HepG2 (cell line): Measurements from ENCODE around the gene TACC3. TPM values are rescaled to one million over a fixed set of nuclear protein-coding genes. Genes with fewer than 3 reads are reported as not detected.

Experiments
- ATAC-seq: fragments of 200-7000 bp; cut with Tn5 transposase; 3 replicates; pipeline ENCODE4 v1.9.1; 2020; ENCODE audit warnings: mild to moderate bottlenecking, moderate library complexity
- BruUV-seq: library from RNA; stranded (reverse); fragments of 400-500 nt; replicated peaks from 2 replicates; lab custom pipeline; 2021; lab: Mats Ljungman, UMichigan
- CTCF ChIA-PET: fragments of 300-600 bp; formaldehyde crosslinking; extraction: SDS; loops from one replicate; lab custom pipeline; 2021; ENCODE audit warnings: low total read pairs, inconsistent platforms, low intra/inter-chr PET ratio; lab: Yijun Ruan, JAX
- POLR2A ChIA-PET: fragments of 350-600 bp; sonication (Branson Sonifier 250); formaldehyde crosslinking; loops from one replicate; lab custom pipeline; 2020; ENCODE audit warnings: antibody characterized with exemption, inconsistent platforms; lab: Yijun Ruan, JAX
- DNase-seq: peaks from one replicate; pipeline ENCODE4 v3.0.0-alpha.2; 2015; ENCODE audit warnings: low spot score
- FAIRE-seq: peaks from 3 replicates; lab custom pipeline; 2011; peaks lifted over from hg19 to GRCh38; lab: Jason Lieb, UNC
- H2AFZ ChIP-seq: one replicate; pipeline ENCODE4 v1.6.1; 2011; ENCODE audit warnings: low read length, inconsistent platforms
- H3K27ac ChIP-seq: fragments of 300-600 bp; 3 replicates; pipeline ENCODE4 v1.8.0; 2011; ENCODE audit warnings: mixed run types, mild to moderate bottlenecking, mixed read lengths, low read length, inconsistent platforms; ENCODE audit not compliant: insufficient read depth; ENCODE audit errors: extremely low read length
- H3K27me3 ChIP-seq, 2 experiments: fragments of 200-600 bp in 1 of 2; 2 replicates in 1 of 2; 3 replicates in 1 of 2; pipeline versions ENCODE4 v1.6.0 to v1.8.0; 2011; ENCODE audit warnings: low read length in 2 of 2, mild to moderate bottlenecking in 2 of 2, moderate library complexity in 2 of 2, inconsistent platforms in 1 of 2; ENCODE audit not compliant: insufficient read depth in 2 of 2, control insufficient read depth in 1 of 2
- H3K36me3 ChIP-seq, 2 experiments: fragments of 200-600 bp in 1 of 2; replicated peaks in 1 of 2; 2 replicates in 1 of 2; 3 replicates in 1 of 2; pipeline versions ENCODE4 v1.5.1 to v1.8.0; 2011; ENCODE audit warnings: low read length in 2 of 2, inconsistent platforms in 1 of 2; ENCODE audit not compliant: insufficient read depth in 2 of 2, control insufficient read depth in 1 of 2
- H3K4me1 ChIP-seq: 2 replicates; pipeline ENCODE4 v1.5.1; 2012; ENCODE audit warnings: low read length, inconsistent platforms; ENCODE audit not compliant: insufficient read depth
- H3K4me2 ChIP-seq: 2 replicates; pipeline ENCODE4 v1.6.0; 2011; ENCODE audit warnings: low read depth, low read length, inconsistent platforms
- H3K4me3 ChIP-seq, 3 experiments: fragments of 200-600 bp in 1 of 3; sonication (generic), shearing (Covaris generic) in 1 of 3; replicated peaks in 1 of 3; 2 replicates each; pipeline ENCODE4 v1.5.1; 2011 to 2016; ENCODE audit warnings: low read length in 3 of 3, inconsistent platforms in 2 of 3, low read depth in 2 of 3, mild to moderate bottlenecking in 2 of 3, control low read depth in 1 of 3, mixed read lengths in 1 of 3; ENCODE audit not compliant: insufficient read depth in 1 of 3
- H3K79me2 ChIP-seq: one replicate; pipeline ENCODE4 v1.6.1; 2011; ENCODE audit warnings: low read length, inconsistent platforms; ENCODE audit not compliant: insufficient read depth
- H3K9ac ChIP-seq: 2 replicates; pipeline ENCODE4 v1.6.0; 2011; ENCODE audit warnings: mild to moderate bottlenecking, low read depth, low read length, inconsistent platforms; ENCODE audit not compliant: insufficient read depth
- H3K9me3 ChIP-seq: 2 replicates; pipeline ENCODE4 v1.5.1; 2012; ENCODE audit warnings: mild to moderate bottlenecking, low read length
- H4K20me1 ChIP-seq: 2 replicates; pipeline ENCODE4 v1.6.0; 2011; ENCODE audit warnings: inconsistent platforms, mild to moderate bottlenecking, low read length, moderate library complexity; ENCODE audit not compliant: insufficient read depth
- AKAP8 ChIP-seq: sonication (generic); formaldehyde crosslinking; IDR thresholded peaks from 2 replicates; pipeline ENCODE4 v1.5.1; 2020; ENCODE audit warnings: mild to moderate bottlenecking, missing genetic modification reagents
- HMGA1 ChIP-seq: sonication (generic); formaldehyde crosslinking; conservative IDR thresholded peaks from 2 replicates; pipeline ENCODE4 v1.4.0; 2020; ENCODE audit warnings: missing genetic modification reagents
- IKZF4 ChIP-seq: sonication (generic); formaldehyde crosslinking; IDR thresholded peaks from 2 replicates; pipeline ENCODE4 v1.5.1; 2020; ENCODE audit warnings: borderline replicate concordance, mild to moderate bottlenecking, low read depth, missing genetic modification reagents; ENCODE audit errors: not compliant biosample characterization
- KLF12 ChIP-seq: sonication (generic); formaldehyde crosslinking; IDR thresholded peaks from 2 replicates; pipeline ENCODE4 v1.4.0; 2020; ENCODE audit warnings: missing genetic modification reagents, borderline replicate concordance
- RBFOX2 ChIP-seq: fragments of 200-400 bp; formaldehyde crosslinking; IDR thresholded peaks from 2 replicates; pipeline ENCODE4 v1.6.1; 2017; ENCODE audit warnings: low read depth, mild to moderate bottlenecking, low read length
- SOX5 ChIP-seq: IDR thresholded peaks from 2 replicates; pipeline ENCODE4 v1.6.1; 2016; ENCODE audit warnings: borderline replicate concordance
- TGIF2 ChIP-seq: IDR thresholded peaks from 2 replicates; pipeline ENCODE4 v1.6.1; 2016; ENCODE audit warnings: control low read depth, missing compliant biosample characterization
- TSC22D2 ChIP-seq: sonication (generic); formaldehyde crosslinking; IDR thresholded peaks from 2 replicates; pipeline ENCODE4 v1.5.1; 2020; ENCODE audit warnings: missing genetic modification reagents, mild to moderate bottlenecking, borderline replicate concordance
- ZFY ChIP-seq: sonication (generic); formaldehyde crosslinking; IDR thresholded peaks from 2 replicates; pipeline ENCODE4 v1.4.0; 2020; ENCODE audit warnings: missing genetic modification reagents
- ZNF34 ChIP-seq: sonication (generic); formaldehyde crosslinking; IDR thresholded peaks from 2 replicates; pipeline ENCODE4 v1.4.0; 2020; ENCODE audit warnings: mild to moderate bottlenecking, missing genetic modification reagents, borderline replicate concordance
- ZNF350 ChIP-seq: sonication (generic); formaldehyde crosslinking; IDR thresholded peaks from 2 replicates; pipeline ENCODE4 v1.4.0; 2020; ENCODE audit warnings: mild to moderate bottlenecking, low read depth, missing genetic modification reagents, borderline replicate concordance
- ZNF547 ChIP-seq: sonication (generic); formaldehyde crosslinking; IDR thresholded peaks from 2 replicates; pipeline ENCODE4 v1.5.1; 2020; ENCODE audit warnings: mild to moderate bottlenecking, missing genetic modification reagents
- ZNF569 ChIP-seq: sonication (generic); formaldehyde crosslinking; IDR thresholded peaks from 2 replicates; pipeline ENCODE4 v1.5.0; 2020; ENCODE audit warnings: mild to moderate bottlenecking, missing genetic modification reagents, moderate library complexity, borderline replicate concordance
- ZNF605 ChIP-seq: sonication (generic); formaldehyde crosslinking; IDR thresholded peaks from 2 replicates; pipeline ENCODE4 v1.8.0; 2022; ENCODE audit warnings: mild to moderate bottlenecking, missing genetic modification reagents
- ZNF619 ChIP-seq: sonication (generic); formaldehyde crosslinking; IDR thresholded peaks from 2 replicates; pipeline ENCODE4 v1.4.0; 2020; ENCODE audit warnings: mild to moderate bottlenecking, missing genetic modification reagents
- ZNF768 ChIP-seq: sonication (generic); formaldehyde crosslinking; IDR thresholded peaks from 2 replicates; pipeline ENCODE4 v1.4.0; 2020; ENCODE audit warnings: missing genetic modification reagents
- WGBS: methylation state at CpG from one replicate; pipeline ENCODE4 v1.1.6; 2017; ENCODE audit warnings: low lambda C conversion rate; 5-methylcytosine and 5-hydroxymethylcytosine counted together
- in situ Hi-C: cut with HindIII; loops from 2 replicates; pipeline ENCODE4 v1.10.0; 2017; ENCODE audit warnings: low pct_unique_long_range_greater_than_20kb; ENCODE audit not compliant: extremely low pct_ligation_motif_present
- intact Hi-C: fragments of 100-400 bp; cut with micrococcal nuclease; formaldehyde crosslinking; loops from one replicate; pipeline ENCODE4 v1.10.0; 2022; ENCODE audit not compliant: unreplicated experiment
- polyA plus RNA-seq, 8 experiments: library from polyadenylated mRNA; depleted of rRNA in 3 of 8; stranded (reverse) in 7 of 8; unstranded in 1 of 8; fragments of >200 nt; fragmentation: Illumina TruSeq in 4 of 8; extraction: Trizol in 4 of 8; gene quantifications; 2 replicates each; pipeline versions ENCODE4 v1.2.1 to v1.2.3, GENCODE V29; 2011 to 2016; ENCODE audit warnings: low read depth in 4 of 8, missing spikeins in 1 of 8, mixed read lengths in 1 of 8; ENCODE audit not compliant: insufficient read depth in 1 of 8
- total RNA-seq, 5 experiments: library from RNA; depleted of rRNA; stranded (reverse); fragments of >200 nt; fragmentation: Illumina TruSeq; extraction: Trizol; gene quantifications; 2 replicates each; pipeline ENCODE4 v1.2.3, GENCODE V29; 2016; ENCODE audit warnings: low read depth in 1 of 5
- TF ChIP-seq, protein P1 (sequence below): sonication (generic); formaldehyde crosslinking; IDR thresholded peaks from 2 replicates; pipeline ENCODE4 v1.4.0; 2020; ENCODE audit warnings: low read depth, mild to moderate bottlenecking, missing genetic modification reagents
- TF ChIP-seq, protein P2 (sequence below): sonication (generic); formaldehyde crosslinking; IDR thresholded peaks from 2 replicates; pipeline ENCODE4 v1.5.0; 2020; ENCODE audit warnings: missing genetic modification reagents, mild to moderate bottlenecking, borderline replicate concordance

TACC3 gene
- total and polyA plus RNA-seq, 2 of the 13 experiments (the other 11 are each of a cell fraction or from before 2014, with no cell fraction given) = 20.3 to 21.2 TPM

DNA sequence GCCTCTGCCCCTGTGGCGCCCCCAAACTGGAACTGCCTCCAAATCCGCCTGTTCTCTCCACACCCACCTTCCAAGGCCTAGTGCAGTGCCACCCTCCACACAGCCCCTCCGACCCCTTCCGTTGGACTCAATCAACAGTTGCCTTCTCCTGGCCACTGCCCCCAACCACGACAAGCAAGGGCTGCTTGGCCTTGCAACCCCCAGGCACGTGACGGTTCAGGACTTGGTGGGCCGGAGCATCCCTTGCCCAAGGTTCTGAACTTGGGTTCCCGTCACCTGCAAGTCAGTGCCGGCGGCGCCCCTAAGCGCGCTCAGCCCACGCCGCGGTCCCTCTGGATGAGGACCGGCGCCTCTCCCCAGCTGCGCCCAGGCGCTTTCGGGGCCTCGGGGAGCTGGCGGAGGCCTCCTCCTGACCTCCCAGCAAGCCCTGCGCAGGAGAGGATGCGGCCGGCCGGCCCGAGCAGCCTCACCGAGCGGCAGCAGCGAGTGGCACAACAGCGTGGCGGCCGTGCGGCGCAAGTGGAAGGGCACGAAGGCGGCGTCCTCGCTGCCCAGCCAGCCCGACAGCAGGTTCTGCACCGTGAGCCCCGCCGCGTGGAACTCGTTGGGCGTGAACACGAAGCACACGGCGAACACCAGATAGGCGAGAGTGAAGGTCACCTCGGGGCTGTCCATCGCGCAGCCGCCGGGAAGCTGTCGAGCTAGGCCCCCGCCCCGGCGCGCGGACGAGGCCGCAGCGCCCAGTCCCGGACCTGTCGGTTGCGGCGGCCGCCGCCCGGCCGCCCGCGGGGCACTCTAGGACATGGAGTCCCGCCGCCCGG, 948 bp upstream of the TACC3 start (continued):
- TF ChIP-seq, protein P1, sequence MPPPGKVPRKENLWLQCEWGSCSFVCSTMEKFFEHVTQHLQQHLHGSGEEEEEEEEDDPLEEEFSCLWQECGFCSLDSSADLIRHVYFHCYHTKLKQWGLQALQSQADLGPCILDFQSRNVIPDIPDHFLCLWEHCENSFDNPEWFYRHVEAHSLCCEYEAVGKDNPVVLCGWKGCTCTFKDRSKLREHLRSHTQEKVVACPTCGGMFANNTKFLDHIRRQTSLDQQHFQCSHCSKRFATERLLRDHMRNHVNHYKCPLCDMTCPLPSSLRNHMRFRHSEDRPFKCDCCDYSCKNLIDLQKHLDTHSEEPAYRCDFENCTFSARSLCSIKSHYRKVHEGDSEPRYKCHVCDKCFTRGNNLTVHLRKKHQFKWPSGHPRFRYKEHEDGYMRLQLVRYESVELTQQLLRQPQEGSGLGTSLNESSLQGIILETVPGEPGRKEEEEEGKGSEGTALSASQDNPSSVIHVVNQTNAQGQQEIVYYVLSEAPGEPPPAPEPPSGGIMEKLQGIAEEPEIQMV = 0 out of 2 replicates have a peak, but pooled peaks have one; percentile 47
- TF ChIP-seq ZNF34 (CRISPR knock-in tag) = no peak
- TF ChIP-seq ZNF547 (CRISPR knock-in tag) = no peak
- peak; percentile 88 for TF ChIP-seq RBFOX2

DNA sequence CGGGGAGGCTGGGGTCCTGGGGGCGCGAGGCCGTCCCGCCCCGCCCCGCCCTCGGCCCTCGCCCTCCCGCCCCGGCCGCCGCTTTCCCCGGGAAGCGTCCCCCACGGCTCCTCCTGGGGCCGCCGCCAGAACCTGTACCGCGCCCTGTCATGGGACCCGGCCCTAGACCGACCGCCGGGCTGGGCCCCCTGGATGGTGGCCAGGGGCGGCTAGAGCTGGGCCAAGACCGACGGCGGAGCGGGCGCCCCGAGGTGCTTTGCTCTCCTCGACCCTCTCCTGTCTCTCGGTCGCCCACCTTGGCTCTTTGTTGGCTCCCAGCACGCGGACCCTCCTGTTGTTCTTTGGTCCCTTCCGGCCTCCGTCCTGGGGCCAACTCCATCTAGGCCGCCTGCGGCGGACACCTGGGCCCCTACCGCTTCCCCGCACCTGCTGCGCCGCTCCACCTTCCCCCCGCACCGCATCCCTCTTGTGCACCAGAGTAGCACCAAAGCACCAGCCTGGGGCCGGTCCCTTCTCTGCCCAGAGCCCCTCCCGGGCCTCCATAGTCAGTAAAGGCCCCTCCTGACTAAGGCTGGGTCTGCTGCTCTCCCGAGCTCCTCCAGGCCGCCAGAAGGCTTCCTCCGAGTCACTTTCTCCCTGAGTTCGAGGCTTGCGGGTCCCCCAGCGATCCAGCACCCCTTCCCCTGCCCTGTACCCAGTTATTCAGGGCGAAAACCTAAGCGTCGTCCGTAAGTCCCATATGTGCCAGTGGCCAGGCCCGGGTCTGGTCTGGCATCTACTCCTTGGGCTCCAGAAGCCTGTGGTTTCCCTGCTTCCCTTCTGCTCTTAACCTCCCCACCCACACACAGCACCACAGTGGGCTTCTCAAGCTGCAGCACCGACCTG, 587 bp downstream of the TACC3 start:
- intact Hi-C loops (no loop called here), in situ Hi-C loops (no loop called here)
- Histone ChIP-seq H3K4me1 (peaks cover 45% of the 10 kb centered on the region), H3K4me2 (peak overlapping the region; percentile 94), H3K36me3 (peaks cover 6 to 26% of the 10 kb centered on the region in 2 experiments; a peak in 4 of 5 replicates), H3K9me3 (no peaks in the 10 kb centered on the region), H3K79me2 (peaks cover 33% of the 10 kb centered on the region), H4K20me1 (peaks cover 3% of the 10 kb centered on the region; the same call in 1 of the 2 replicates), H3K4me3 (peak overlapping the region; percentile 86 to 94 (median 92)), H2AFZ (no peak overlapping the region), H3K27ac (peak overlapping the region; percentile 58), H3K27me3 (no peaks in the 10 kb centered on the region), H3K9ac (peak overlapping the region; percentile 80)
- ATAC-seq (no peak), DNase-seq (no peak), FAIRE-seq (no peak)
- POLR2A ChIA-PET = interaction anchor here (0.7 to 3.3 kb wide), 8 partner anchors 10 to 135 kb away, joined by 3 to 31 read pairs (median 4); partner anchors contain the start of genes FGFR3, LETM1 and SLBP
- CTCF ChIA-PET = no interaction called here
- 0% methylated on average over 27 of the region's 61 CpGs for WGBS
- BruUV-seq = no TSS peak
- TF ChIP-seq TSC22D2 (CRISPR knock-in tag) (no peak), AKAP8 (CRISPR knock-in tag) (no peak), ZFY (CRISPR knock-in tag) (peak; percentile 13; the same call in 1 of the 2 replicates), ZNF619 (CRISPR knock-in tag) (no peak), IKZF4 (CRISPR knock-in tag) (no peak), ZNF569 (CRISPR knock-in tag) (no peak), KLF12 (CRISPR knock-in tag) (no peak), ZNF768 (CRISPR knock-in tag) (0 out of 2 replicates have a peak, but pooled peaks have one; percentile 34), ZNF605 (CRISPR knock-in tag) (0 out of 2 replicates have a peak, but pooled peaks have one; percentile 38), HMGA1 (CRISPR knock-in tag) (no peak), SOX5 (no peak), TGIF2 (CRISPR knock-in tag) (no peak), ZNF350 (CRISPR knock-in tag) (no peak)
- TF ChIP-seq, protein P2, sequence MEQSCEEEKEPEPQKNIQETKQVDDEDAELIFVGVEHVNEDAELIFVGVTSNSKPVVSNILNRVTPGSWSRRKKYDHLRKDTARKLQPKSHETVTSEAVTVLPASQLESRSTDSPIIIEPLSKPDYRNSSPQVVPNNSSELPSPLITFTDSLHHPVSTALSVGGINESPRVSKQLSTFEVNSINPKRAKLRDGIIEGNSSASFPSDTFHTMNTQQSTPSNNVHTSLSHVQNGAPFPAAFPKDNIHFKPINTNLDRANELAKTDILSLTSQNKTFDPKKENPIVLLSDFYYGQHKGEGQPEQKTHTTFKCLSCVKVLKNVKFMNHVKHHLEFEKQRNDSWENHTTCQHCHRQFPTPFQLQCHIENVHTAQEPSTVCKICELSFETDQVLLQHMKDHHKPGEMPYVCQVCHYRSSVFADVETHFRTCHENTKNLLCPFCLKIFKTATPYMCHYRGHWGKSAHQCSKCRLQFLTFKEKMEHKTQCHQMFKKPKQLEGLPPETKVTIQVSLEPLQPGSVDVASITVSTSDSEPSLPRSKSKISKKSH (CRISPR knock-in tag) = 0 out of 2 replicates have a peak, but pooled peaks have one; percentile 7
